Activated CD4-positive, alpha-beta memory T cell treated with anti-CD3 and anti-CD28 coated beads for 36 hours (primary cell): Measurements from ENCODE around the gene TTBK1. TPM values are rescaled to one million over a fixed set of nuclear protein-coding genes. Genes with fewer than 3 reads are reported as not detected.

Experiments used
- CTCF ChIA-PET: fragments of 350-600 bp; sonication (Branson Sonifier 250); formaldehyde crosslinking; loops from one replicate; lab custom pipeline; 2021; ENCODE audit warnings: antibody characterized with exemption, inconsistent platforms; lab: Charles Lee
- POLR2A ChIA-PET: fragments of 350-600 bp; sonication (Branson Sonifier 250); formaldehyde crosslinking; loops from one replicate; lab custom pipeline; 2021; ENCODE audit warnings: antibody characterized with exemption; lab: Charles Lee
- DNase-seq: peaks from one replicate; pipeline ENCODE4 v3.0.0-alpha.2; 2020
- H3K27ac Mint-ChIP-seq: one replicate; pipeline ENCODE4 v1.8.0; 2021; ENCODE audit warnings: mixed read lengths
- H3K27me3 Mint-ChIP-seq: one replicate; pipeline ENCODE4 v1.8.0; 2021; ENCODE audit warnings: mixed read lengths
- H3K36me3 Mint-ChIP-seq: one replicate; pipeline ENCODE4 v1.8.0; 2021; ENCODE audit warnings: mixed read lengths
- H3K4me1 Mint-ChIP-seq: one replicate; pipeline ENCODE4 v1.8.0; 2021; ENCODE audit warnings: low read depth, mixed read lengths
- H3K4me3 Mint-ChIP-seq: one replicate; pipeline ENCODE4 v1.8.0; 2021; ENCODE audit warnings: mild to moderate bottlenecking, mixed read lengths
- H3K9me3 Mint-ChIP-seq: one replicate; pipeline ENCODE4 v1.8.0; 2021; ENCODE audit warnings: mixed read lengths
- intact Hi-C: fragments of 100-400 bp; cut with micrococcal nuclease; formaldehyde crosslinking; loops from one replicate; pipeline ENCODE4 v1.15.1; 2023
- total RNA-seq, 2 experiments: library from RNA; stranded (reverse); gene quantifications; one replicate each; pipeline ENCODE4 v1.2.3, GENCODE V29; 2021

Gene TTBK1
- total RNA-seq, 2 experiments from 2014 or later, result 0.31 to 0.34 TPM

GRCh38 chr6:43306086-43306485 lies 62.8 kb downstream of the TTBK1 start:
- no peak for DNase-seq
- Mint-ChIP-seq H3K9me3 (no peaks in the 10 kb centered on the region), H3K27ac (no peak overlapping the region), H3K27me3 (no peaks in the 10 kb centered on the region), H3K4me1 (peaks cover 9% of the 10 kb centered on the region), H3K36me3 (no peaks in the 10 kb centered on the region), H3K4me3 (no peak overlapping the region)
- ChIA-PET POLR2A (no interaction called here), CTCF (interaction anchor here (3.4 kb wide), 1 partner anchor 201 kb away, joined by 24 read pairs; no protein-coding TSS in a partner anchor)
- intact Hi-C loops, result no loop called here

- no peak overlapping the region for H3K4me3 Mint-ChIP-seq
Measured at GRCh38 chr6:43307451-43308100, 64.3 kb downstream of the TTBK1 start.

GRCh38 chr6:43308101-43308989 lies 65.1 kb downstream of the TTBK1 start, which contains the start of gene CRIP3:
Gene CRIP3, minus strand, starts transcription at chr6:43308826. Its CDS starts 34 bp downstream, at chr6:43308792.
- Mint-ChIP-seq H3K9me3 (no peaks in the 10 kb centered on the region), H3K4me3 (peak within 1 kb of the TSS; percentile 79), H3K36me3 (no peaks in the 10 kb centered on the region), H3K27me3 (no peaks in the 10 kb centered on the region), H3K27ac (no peak within 1 kb of the TSS), H3K4me1 (peaks cover 9% of the 10 kb centered on the region)
- DNase-seq, result peak; percentile 68
- ChIA-PET POLR2A (interaction anchor here (1.4 kb wide), 1 partner anchor 12 kb away, joined by 3 read pairs; no protein-coding TSS in a partner anchor), CTCF (interaction anchor here (0.6 to 3.4 kb wide), 23 partner anchors 10 to 202 kb away, joined by 3 to 24 read pairs (median 4); partner anchors contain the start of genes DNPH1 and LRRC73)
- intact Hi-C loops, result no loop called here

More at GRCh38 chr6:43307451-43308100, 64.3 kb downstream of the TTBK1 start:
- peaks cover 9% of the 10 kb centered on the region for H3K4me1 Mint-ChIP-seq
- no peaks in the 10 kb centered on the region for H3K9me3 Mint-ChIP-seq
- H3K27me3 Mint-ChIP-seq, result no peaks in the 10 kb centered on the region
- no peak for DNase-seq
- intact Hi-C loops, result no loop called here
- ChIA-PET CTCF (interaction anchor here (0.9 to 3.4 kb wide), 15 partner anchors 11 to 203 kb away, joined by 3 to 24 read pairs (median 4); partner anchors contain the start of genes DNPH1, LRRC73 and ZNF318), POLR2A (interaction anchor here (1.4 kb wide), 1 partner anchor 11 kb away, joined by 3 read pairs; no protein-coding TSS in a partner anchor)
- H3K36me3 Mint-ChIP-seq, result no peaks in the 10 kb centered on the region
- H3K27ac Mint-ChIP-seq, result no peak overlapping the region

- peak overlapping the region; percentile 79 for H3K4me3 Mint-ChIP-seq
- POLR2A ChIA-PET, result no interaction called here
Measured at GRCh38 chr6:43308990-43309477, 65.8 kb downstream of the TTBK1 start.

GRCh38 chr6:43310134-43310533 lies 66.9 kb downstream of the TTBK1 start:
- Mint-ChIP-seq H3K27ac (no peak overlapping the region), H3K27me3 (no peaks in the 10 kb centered on the region), H3K9me3 (no peaks in the 10 kb centered on the region), H3K36me3 (no peaks in the 10 kb centered on the region), H3K4me3 (no peak overlapping the region), H3K4me1 (peaks cover 9% of the 10 kb centered on the region)
- POLR2A ChIA-PET, result no interaction called here
- CTCF ChIA-PET, result interaction anchor here (3.0 kb wide), 1 partner anchor 88 kb away, joined by 21 read pairs; no protein-coding TSS in a partner anchor
- intact Hi-C loops, result no loop called here
- no peak for DNase-seq

More at GRCh38 chr6:43308990-43309477, 65.8 kb downstream of the TTBK1 start:
- Mint-ChIP-seq H3K36me3 (no peaks in the 10 kb centered on the region), H3K27me3 (no peaks in the 10 kb centered on the region), H3K4me1 (peaks cover 9% of the 10 kb centered on the region), H3K27ac (no peak overlapping the region), H3K9me3 (no peaks in the 10 kb centered on the region)
- DNase-seq, result no peak
- intact Hi-C loops, result no loop called here
- CTCF ChIA-PET, result interaction anchor here (0.7 to 3.4 kb wide), 17 partner anchors 9 to 198 kb away, joined by 3 to 24 read pairs (median 4); partner anchors contain the start of gene DNPH1

GRCh38 chr6:43310624-43311023 lies 67.3 kb downstream of the TTBK1 start:
- Mint-ChIP-seq H3K4me1 (peaks cover 9% of the 10 kb centered on the region), H3K27ac (no peak overlapping the region), H3K36me3 (no peaks in the 10 kb centered on the region), H3K4me3 (no peak overlapping the region), H3K9me3 (no peaks in the 10 kb centered on the region), H3K27me3 (no peaks in the 10 kb centered on the region)
- POLR2A ChIA-PET, result no interaction called here
- CTCF ChIA-PET, result no interaction called here
- intact Hi-C loops, result no loop called here
- DNase-seq, result no peak

GRCh38 chr6:43311666-43312065 lies 68.4 kb downstream of the TTBK1 start:
- POLR2A ChIA-PET, result no interaction called here
- H3K27me3 Mint-ChIP-seq, result no peaks in the 10 kb centered on the region
- no peaks in the 10 kb centered on the region for H3K36me3 Mint-ChIP-seq
- no peaks in the 10 kb centered on the region for H3K9me3 Mint-ChIP-seq
- no peak overlapping the region for H3K27ac Mint-ChIP-seq
- intact Hi-C loops, result no loop called here
- no peak overlapping the region for H3K4me3 Mint-ChIP-seq
- CTCF ChIA-PET, result no interaction called here
- no peak for DNase-seq
- peaks cover 9% of the 10 kb centered on the region for H3K4me1 Mint-ChIP-seq

GRCh38 chr6:43313813-43314212 lies 70.5 kb downstream of the TTBK1 start:
- ChIA-PET CTCF (interaction anchor here (0.6 to 1.6 kb wide), 2 partner anchors 21 to 52 kb away, joined by 3 to 4 read pairs; no protein-coding TSS in a partner anchor), POLR2A (no interaction called here)
- intact Hi-C loops, result no loop called here
- H3K4me3 Mint-ChIP-seq, result no peak overlapping the region
- DNase-seq, result no peak
- H3K36me3 Mint-ChIP-seq, result no peaks in the 10 kb centered on the region
- H3K27me3 Mint-ChIP-seq, result no peaks in the 10 kb centered on the region
- H3K9me3 Mint-ChIP-seq, result no peaks in the 10 kb centered on the region
- H3K27ac Mint-ChIP-seq, result no peak overlapping the region
- H3K4me1 Mint-ChIP-seq, result peaks cover 6% of the 10 kb centered on the region

- Mint-ChIP-seq H3K4me3 (no peak overlapping the region), H3K36me3 (no peaks in the 10 kb centered on the region), H3K9me3 (no peaks in the 10 kb centered on the region), H3K27me3 (no peaks in the 10 kb centered on the region), H3K27ac (no peak overlapping the region), H3K4me1 (no peaks in the 10 kb centered on the region)
- DNase-seq, result no peak
- CTCF ChIA-PET, result interaction anchor here (1.1 to 1.6 kb wide), 3 partner anchors 9 to 188 kb away, joined by 4 to 8 read pairs (median 4); partner anchors contain the start of gene CRIP3
- intact Hi-C loops, result no loop called here
- POLR2A ChIA-PET, result no interaction called here
Measured at GRCh38 chr6:43318011-43318410, 74.7 kb downstream of the TTBK1 start.

- no peak for DNase-seq
- Mint-ChIP-seq H3K27ac (no peak overlapping the region), H3K36me3 (no peaks in the 10 kb centered on the region), H3K4me1 (no peaks in the 10 kb centered on the region), H3K4me3 (no peak overlapping the region), H3K27me3 (no peaks in the 10 kb centered on the region), H3K9me3 (no peaks in the 10 kb centered on the region)
- ChIA-PET CTCF (interaction anchor here (1.1 kb wide), 1 partner anchor 11 kb away, joined by 3 read pairs; no protein-coding TSS in a partner anchor), POLR2A (no interaction called here)
- intact Hi-C loops, result no loop called here
Measured at GRCh38 chr6:43325876-43326275, 82.6 kb downstream of the TTBK1 start.

GRCh38 chr6:43328528-43328927 lies 85.2 kb downstream of the TTBK1 start:
- Mint-ChIP-seq H3K4me1 (peaks cover 14% of the 10 kb centered on the region), H3K36me3 (no peaks in the 10 kb centered on the region), H3K27ac (no peak overlapping the region), H3K4me3 (no peak overlapping the region), H3K9me3 (no peaks in the 10 kb centered on the region), H3K27me3 (no peaks in the 10 kb centered on the region)
- no peak for DNase-seq
- ChIA-PET POLR2A (no interaction called here), CTCF (no interaction called here)
- intact Hi-C loops, result no loop called here
